SK-N-SH (cell line): ENCODE results near the gene TNFRSF1B. TPM values are rescaled to one million over a fixed set of nuclear protein-coding genes. Genes with fewer than 3 reads are reported as not detected.

Experiments used
- CTCF ChIA-PET: fragments of 300-600, 350-600 bp; formaldehyde crosslinking; extraction: SDS; loops from one replicate; lab custom pipeline; 2021; lab: Yijun Ruan, JAX
- POLR2A ChIA-PET: fragments of 350-600 bp; sonication (Branson Sonifier 250); formaldehyde crosslinking; extraction: SDS; loops from one replicate; lab custom pipeline; 2020; ENCODE audit warnings: antibody characterized with exemption, inconsistent platforms; lab: Yijun Ruan, JAX
- DNase-seq: peaks from one replicate; pipeline ENCODE4 v3.0.0; 2012
- H2AFZ ChIP-seq: fragments of 200-600 bp; sonication (generic); 2 replicates; pipeline ENCODE4 v1.8.1; 2016; ENCODE audit warnings: antibody characterized with exemption, mild to moderate bottlenecking, low read depth
- H3F3A ChIP-seq: fragments of 200-600 bp; sonication (generic); replicated peaks from 2 replicates; pipeline ENCODE3; 2016; ENCODE audit warnings: antibody characterized with exemption, mild to moderate bottlenecking; ENCODE audit not compliant: insufficient read depth
- H3K27ac ChIP-seq, 2 experiments: fragments of 200-500 bp in 1 of 2; fragments of 200-600 bp in 1 of 2; sonication (Bioruptor generic) in 1 of 2; sonication (generic), shearing (Covaris generic) in 1 of 2; 2 replicates each; pipeline versions ENCODE4 v1.5.1 to v1.6.1; 2014 to 2016; ENCODE audit warnings: low read depth in 2 of 2, inconsistent platforms in 1 of 2, low read length in 1 of 2, mild to moderate bottlenecking in 1 of 2, mixed read lengths in 1 of 2
- H3K27me3 ChIP-seq: fragments of 200-600 bp; sonication (generic), shearing (Covaris generic); 2 replicates; pipeline ENCODE4 v1.6.1; 2016; ENCODE audit warnings: mixed run types; ENCODE audit not compliant: insufficient read depth
- H3K36me3 ChIP-seq, 2 experiments: fragments of 200-500 bp in 1 of 2; fragments of 200-600 bp in 1 of 2; sonication (Bioruptor generic) in 1 of 2; sonication (generic) in 1 of 2; replicated peaks in 1 of 2; 2 replicates each; pipeline versions ENCODE3 to v1.5.1; 2014 to 2016; ENCODE audit warnings: low read length in 1 of 2, mild to moderate bottlenecking in 1 of 2; ENCODE audit not compliant: insufficient read depth in 2 of 2, control insufficient read depth in 1 of 2
- H3K4me1 ChIP-seq, 2 experiments: fragments of 200-500 bp in 1 of 2; fragments of 200-600 bp in 1 of 2; sonication (Bioruptor generic) in 1 of 2; sonication (generic), shearing (Covaris generic) in 1 of 2; 2 replicates each; pipeline versions ENCODE4 v1.5.1 to v1.6.1; 2014 to 2016; ENCODE audit warnings: low read depth in 1 of 2, low read length in 1 of 2, mixed run types in 1 of 2; ENCODE audit not compliant: insufficient read depth in 2 of 2, control insufficient read depth in 1 of 2
- H3K4me2 ChIP-seq: fragments of 200-600 bp; sonication (generic), shearing (Covaris generic); 2 replicates; pipeline ENCODE4 v1.6.1; 2017; ENCODE audit warnings: mixed run types
- H3K4me3 ChIP-seq, 2 experiments: fragments of 200-500 bp in 1 of 2; fragments of 200-600 bp in 1 of 2; sonication (Bioruptor generic) in 1 of 2; sonication (generic), shearing (Covaris generic) in 1 of 2; 2 replicates each; pipeline versions ENCODE4 v1.5.1 to v1.8.1; 2014 to 2016; ENCODE audit warnings: low read depth in 2 of 2, inconsistent platforms in 1 of 2, low read length in 1 of 2, mild to moderate bottlenecking in 1 of 2, mixed read lengths in 1 of 2, moderate library complexity in 1 of 2
- H3K79me2 ChIP-seq: fragments of 200-600 bp; sonication (generic); 2 replicates; pipeline ENCODE4 v1.8.1; 2017; ENCODE audit warnings: mild to moderate bottlenecking; ENCODE audit not compliant: insufficient read depth
- H3K9ac ChIP-seq: fragments of 200-600 bp; sonication (generic); 2 replicates; pipeline ENCODE4 v1.6.1; 2017; ENCODE audit warnings: mixed run types
- H3K9me2 ChIP-seq: fragments of 200-600 bp; sonication (generic); 2 replicates; pipeline ENCODE4 v1.6.1; 2017; ENCODE audit warnings: mixed run types
- H3K9me3 ChIP-seq: fragments of 200-600 bp; sonication (generic); 2 replicates; pipeline ENCODE4 v1.6.1; 2017; ENCODE audit warnings: mixed run types, mild to moderate bottlenecking, moderate library complexity
- H4K20me1 ChIP-seq: fragments of 200-600 bp; sonication (generic); 2 replicates; pipeline ENCODE4 v1.6.1; 2017; ENCODE audit warnings: mild to moderate bottlenecking, mixed run types; ENCODE audit not compliant: insufficient read depth
- EP300 ChIP-seq, 2 experiments: IDR thresholded peaks; 2 replicates each; pipeline versions ENCODE4 v1.4.0 to v1.6.1; 2012; ENCODE audit warnings: borderline replicate concordance in 1 of 2, low read depth in 1 of 2, low read length in 1 of 2
- EZH2phosphoT487 ChIP-seq: fragments of 200-600 bp; sonication (generic); IDR thresholded peaks from 2 replicates; pipeline ENCODE4 v1.6.1; 2017; ENCODE audit warnings: low read depth, mixed run types, mild to moderate bottlenecking, antibody characterized with exemption, moderate library complexity, borderline replicate concordance
- FOSL2 ChIP-seq: IDR thresholded peaks from 2 replicates; pipeline ENCODE4 v1.4.0; 2012; ENCODE audit warnings: low read depth, mild to moderate bottlenecking, moderate library complexity, borderline replicate concordance
- FOXJ3 ChIP-seq: sonication (generic); formaldehyde crosslinking; IDR thresholded peaks from 2 replicates; pipeline ENCODE4 v1.5.1; 2020; ENCODE audit warnings: mild to moderate bottlenecking, missing genetic modification reagents
- FOXM1 ChIP-seq: IDR thresholded peaks from 2 replicates; pipeline ENCODE4 v1.4.0; 2012; ENCODE audit warnings: low read depth, mild to moderate bottlenecking
- GABPA ChIP-seq: IDR thresholded peaks from 2 replicates; pipeline ENCODE4 v1.4.0; 2012; ENCODE audit warnings: low read depth, mild to moderate bottlenecking
- GATA2 ChIP-seq: sonication (generic); formaldehyde crosslinking; IDR thresholded peaks from 2 replicates; pipeline ENCODE4 v1.5.0; 2020; ENCODE audit warnings: mild to moderate bottlenecking, missing genetic modification reagents
- JUND ChIP-seq: IDR thresholded peaks from 2 replicates; pipeline ENCODE4 v1.4.0; 2012
- MXI1 ChIP-seq: IDR thresholded peaks from 2 replicates; pipeline ENCODE4 v1.6.1; 2012; ENCODE audit warnings: mild to moderate bottlenecking, low read depth, low read length, improper control_type of control experiment
- NRF1 ChIP-seq: IDR thresholded peaks from 2 replicates; pipeline ENCODE4 v1.6.1; 2012; ENCODE audit warnings: low read depth, mild to moderate bottlenecking, low read length
- POLR2AphosphoS5 ChIP-seq: IDR thresholded peaks from 2 replicates; pipeline ENCODE4 v1.6.1; 2012; ENCODE audit warnings: low read depth, low read length
- RAD21 ChIP-seq: IDR thresholded peaks from 2 replicates; pipeline ENCODE4 v1.6.1; 2012; ENCODE audit warnings: mild to moderate bottlenecking, low read length
- RFX5 ChIP-seq: IDR thresholded peaks from 2 replicates; pipeline ENCODE4 v1.6.1; 2012; ENCODE audit warnings: mild to moderate bottlenecking, improper control_type of control experiment, low read length
- TAF1 ChIP-seq: IDR thresholded peaks from 2 replicates; pipeline ENCODE4 v1.6.1; 2012; ENCODE audit warnings: low read depth, mild to moderate bottlenecking, low read length, moderate library complexity, borderline replicate concordance
- TEAD4 ChIP-seq: IDR thresholded peaks from 2 replicates; pipeline ENCODE4 v1.4.0; 2012; ENCODE audit warnings: mild to moderate bottlenecking, borderline replicate concordance; ENCODE audit not compliant: insufficient read depth
- USF1 ChIP-seq: IDR thresholded peaks from 2 replicates; pipeline ENCODE4 v1.4.0; 2012; ENCODE audit warnings: low read depth, borderline replicate concordance
- YY1 ChIP-seq: IDR thresholded peaks from 2 replicates; pipeline ENCODE4 v1.4.0; 2012; ENCODE audit warnings: low read depth, mild to moderate bottlenecking
- WGBS: methylation state at CpG from one replicate; pipeline ENCODE4 v1.1.6; 2017; ENCODE audit warnings: low lambda C conversion rate; 5-methylcytosine and 5-hydroxymethylcytosine counted together
- polyA plus RNA-seq, 3 experiments: library from polyadenylated mRNA; depleted of rRNA; stranded (reverse); fragments of >200 nt; gene quantifications; 2 replicates each; pipeline ENCODE4 v1.2.3, GENCODE V29; 2012
- TF ChIP-seq, protein P1 (sequence below): IDR thresholded peaks from 2 replicates; pipeline ENCODE4 v1.4.0; 2012; ENCODE audit warnings: low read depth, borderline replicate concordance
- TF ChIP-seq, protein P2 (sequence below): IDR thresholded peaks from 2 replicates; pipeline ENCODE4; 2012
- TF ChIP-seq, protein P3 (sequence below): fragments of 150-350 bp; IDR thresholded peaks from 2 replicates; pipeline ENCODE4 v1.6.1; 2016; ENCODE audit warnings: mild to moderate bottlenecking, low read depth, low read length
- TF ChIP-seq, protein P4 (sequence below): IDR thresholded peaks from 2 replicates; pipeline ENCODE4 v1.4.0; 2012; ENCODE audit warnings: low read depth
- TF ChIP-seq, protein P5 (sequence below): fragments of 200-600 bp; sonication (generic); IDR thresholded peaks from 2 replicates; pipeline ENCODE4 v1.6.1; 2017; ENCODE audit warnings: antibody characterized with exemption, mild to moderate bottlenecking, moderate library complexity

Gene TNFRSF1B
- polyA plus RNA-seq, 1 of the 3 experiments (the other 2 are of a cell fraction), result 0.36 TPM

- ChIA-PET POLR2A (no interaction called here), CTCF (interaction anchor here (0.7 to 1.0 kb wide), 2 partner anchors 10 to 65 kb away, joined by 3 read pairs; no protein-coding TSS in a partner anchor)
- Histone ChIP-seq H3K27me3 (0 out of 2 replicates have a peak, but pooled peaks cover 3% of the 10 kb centered on the region), H3K27ac (no peak overlapping the region), H3K36me3 (no peaks in the 10 kb centered on the region), H3K4me1 (no peaks in the 10 kb centered on the region), H3K4me3 (no peak overlapping the region), H3K9me3 (no peaks in the 10 kb centered on the region), H4K20me1 (no peaks in the 10 kb centered on the region), H3F3A (no peaks in the 10 kb centered on the region), H3K9ac (no peak overlapping the region), H2AFZ (no peak overlapping the region), H3K4me2 (no peak overlapping the region), H3K79me2 (no peaks in the 10 kb centered on the region), H3K9me2 (no peaks in the 10 kb centered on the region)
- 76% methylated on average over 8 of the region's 8 CpGs for WGBS
- TF ChIP-seq, protein P1, sequence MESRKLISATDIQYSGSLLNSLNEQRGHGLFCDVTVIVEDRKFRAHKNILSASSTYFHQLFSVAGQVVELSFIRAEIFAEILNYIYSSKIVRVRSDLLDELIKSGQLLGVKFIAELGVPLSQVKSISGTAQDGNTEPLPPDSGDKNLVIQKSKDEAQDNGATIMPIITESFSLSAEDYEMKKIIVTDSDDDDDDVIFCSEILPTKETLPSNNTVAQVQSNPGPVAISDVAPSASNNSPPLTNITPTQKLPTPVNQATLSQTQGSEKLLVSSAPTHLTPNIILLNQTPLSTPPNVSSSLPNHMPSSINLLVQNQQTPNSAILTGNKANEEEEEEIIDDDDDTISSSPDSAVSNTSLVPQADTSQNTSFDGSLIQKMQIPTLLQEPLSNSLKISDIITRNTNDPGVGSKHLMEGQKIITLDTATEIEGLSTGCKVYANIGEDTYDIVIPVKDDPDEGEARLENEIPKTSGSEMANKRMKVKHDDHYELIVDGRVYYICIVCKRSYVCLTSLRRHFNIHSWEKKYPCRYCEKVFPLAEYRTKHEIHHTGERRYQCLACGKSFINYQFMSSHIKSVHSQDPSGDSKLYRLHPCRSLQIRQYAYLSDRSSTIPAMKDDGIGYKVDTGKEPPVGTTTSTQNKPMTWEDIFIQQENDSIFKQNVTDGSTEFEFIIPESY, result no peak
- TF ChIP-seq EZH2phosphoT487, result no peak
- no peak for DNase-seq
These were observed 34.7 kb upstream of the TNFRSF1B start for GRCh38 chr1:12132078-12132477.

DNA sequence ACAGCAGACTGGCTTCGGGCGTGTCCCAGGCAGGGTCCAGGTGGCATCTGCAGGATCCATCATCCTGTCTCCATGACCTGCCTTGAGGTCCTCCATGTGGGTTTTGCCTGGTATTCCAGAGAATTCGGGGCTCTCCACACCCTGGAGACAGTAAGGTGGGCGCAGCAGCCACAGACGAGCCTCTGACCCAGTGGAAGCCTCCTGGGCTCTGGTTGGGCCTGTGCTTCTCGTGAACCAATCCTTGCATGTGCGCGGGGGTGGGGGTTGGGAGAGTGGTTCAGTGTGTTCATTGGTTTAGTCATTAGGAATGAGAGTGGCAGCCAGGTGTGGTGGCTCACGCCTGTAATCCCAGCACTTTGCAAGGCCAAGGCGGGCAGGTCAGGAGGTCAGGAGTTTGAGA, 32.1 kb upstream of the TNFRSF1B start:
- Histone ChIP-seq H3K4me2 (no peak overlapping the region), H3K27me3 (no peaks in the 10 kb centered on the region), H3K9me2 (no peaks in the 10 kb centered on the region), H3K79me2 (no peaks in the 10 kb centered on the region), H3K27ac (no peak overlapping the region), H3K4me3 (no peak overlapping the region), H2AFZ (no peak overlapping the region)
- WGBS, result 94% methylated on average over 7 of the region's 10 CpGs
- ChIA-PET POLR2A (no interaction called here), CTCF (interaction anchor here (0.6 to 3.9 kb wide), 4 partner anchors 10 to 74 kb away, joined by 3 to 27 read pairs (median 6); no protein-coding TSS in a partner anchor)
- TF ChIP-seq JUND, result no peak
- TF ChIP-seq YY1, result no peak
- TF ChIP-seq, protein P2, sequence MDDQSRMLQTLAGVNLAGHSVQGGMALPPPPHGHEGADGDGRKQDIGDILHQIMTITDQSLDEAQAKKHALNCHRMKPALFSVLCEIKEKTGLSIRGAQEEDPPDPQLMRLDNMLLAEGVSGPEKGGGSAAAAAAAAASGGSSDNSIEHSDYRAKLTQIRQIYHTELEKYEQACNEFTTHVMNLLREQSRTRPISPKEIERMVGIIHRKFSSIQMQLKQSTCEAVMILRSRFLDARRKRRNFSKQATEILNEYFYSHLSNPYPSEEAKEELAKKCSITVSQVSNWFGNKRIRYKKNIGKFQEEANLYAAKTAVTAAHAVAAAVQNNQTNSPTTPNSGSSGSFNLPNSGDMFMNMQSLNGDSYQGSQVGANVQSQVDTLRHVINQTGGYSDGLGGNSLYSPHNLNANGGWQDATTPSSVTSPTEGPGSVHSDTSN, result no peak
- TF ChIP-seq USF1, result no peak
- TF ChIP-seq GABPA, result no peak
- TF ChIP-seq, protein P3, sequence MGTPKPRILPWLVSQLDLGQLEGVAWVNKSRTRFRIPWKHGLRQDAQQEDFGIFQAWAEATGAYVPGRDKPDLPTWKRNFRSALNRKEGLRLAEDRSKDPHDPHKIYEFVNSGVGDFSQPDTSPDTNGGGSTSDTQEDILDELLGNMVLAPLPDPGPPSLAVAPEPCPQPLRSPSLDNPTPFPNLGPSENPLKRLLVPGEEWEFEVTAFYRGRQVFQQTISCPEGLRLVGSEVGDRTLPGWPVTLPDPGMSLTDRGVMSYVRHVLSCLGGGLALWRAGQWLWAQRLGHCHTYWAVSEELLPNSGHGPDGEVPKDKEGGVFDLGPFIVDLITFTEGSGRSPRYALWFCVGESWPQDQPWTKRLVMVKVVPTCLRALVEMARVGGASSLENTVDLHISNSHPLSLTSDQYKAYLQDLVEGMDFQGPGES, result no peak
- no peak for TF ChIP-seq FOXM1
- TF ChIP-seq, protein P4, sequence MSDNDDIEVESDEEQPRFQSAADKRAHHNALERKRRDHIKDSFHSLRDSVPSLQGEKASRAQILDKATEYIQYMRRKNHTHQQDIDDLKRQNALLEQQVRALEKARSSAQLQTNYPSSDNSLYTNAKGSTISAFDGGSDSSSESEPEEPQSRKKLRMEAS, result no peak
- no peak for TF ChIP-seq FOSL2
- no peak for TF ChIP-seq GATA2 (CRISPR knock-in tag)
- no peak for TF ChIP-seq EP300 (IDR thresholded peaks at IDR 0.05; ENCODE audit: borderline replicate concordance in 1 of 2, low read depth in 1 of 2, low read length in 1 of 2)
- TF ChIP-seq, protein P5, sequence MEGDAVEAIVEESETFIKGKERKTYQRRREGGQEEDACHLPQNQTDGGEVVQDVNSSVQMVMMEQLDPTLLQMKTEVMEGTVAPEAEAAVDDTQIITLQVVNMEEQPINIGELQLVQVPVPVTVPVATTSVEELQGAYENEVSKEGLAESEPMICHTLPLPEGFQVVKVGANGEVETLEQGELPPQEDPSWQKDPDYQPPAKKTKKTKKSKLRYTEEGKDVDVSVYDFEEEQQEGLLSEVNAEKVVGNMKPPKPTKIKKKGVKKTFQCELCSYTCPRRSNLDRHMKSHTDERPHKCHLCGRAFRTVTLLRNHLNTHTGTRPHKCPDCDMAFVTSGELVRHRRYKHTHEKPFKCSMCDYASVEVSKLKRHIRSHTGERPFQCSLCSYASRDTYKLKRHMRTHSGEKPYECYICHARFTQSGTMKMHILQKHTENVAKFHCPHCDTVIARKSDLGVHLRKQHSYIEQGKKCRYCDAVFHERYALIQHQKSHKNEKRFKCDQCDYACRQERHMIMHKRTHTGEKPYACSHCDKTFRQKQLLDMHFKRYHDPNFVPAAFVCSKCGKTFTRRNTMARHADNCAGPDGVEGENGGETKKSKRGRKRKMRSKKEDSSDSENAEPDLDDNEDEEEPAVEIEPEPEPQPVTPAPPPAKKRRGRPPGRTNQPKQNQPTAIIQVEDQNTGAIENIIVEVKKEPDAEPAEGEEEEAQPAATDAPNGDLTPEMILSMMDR, result no peak
- no peak for TF ChIP-seq RFX5
- TF ChIP-seq POLR2AphosphoS5, result no peak
- TF ChIP-seq MXI1, result no peak
- no peak for TF ChIP-seq RAD21
- TF ChIP-seq TEAD4, result no peak
- TF ChIP-seq TAF1, result no peak
- no peak for TF ChIP-seq FOXJ3
- no peak for TF ChIP-seq NRF1
- TF ChIP-seq, all 33 proteins: peak for 0
- no peaks in the 10 kb centered on the region for H4K20me1 ChIP-seq
- H3K9ac ChIP-seq, result no peak overlapping the region
- no peaks in the 10 kb centered on the region for H3K36me3 ChIP-seq
- no peaks in the 10 kb centered on the region for H3K9me3 ChIP-seq
- no peaks in the 10 kb centered on the region; a peak in 1 of 4 replicates for H3K4me1 ChIP-seq
- H3F3A ChIP-seq, result no peaks in the 10 kb centered on the region
- DNase-seq, result no peak
